Karpas-422 (cell line): ENCODE results near the gene DHDH. TPM values are rescaled to one million over a fixed set of nuclear protein-coding genes. Genes with fewer than 3 reads are reported as not detected.
"Not testable (repeated sequence)": the region's sequence is repeated elsewhere in the genome, so short reads cannot be mapped to it uniquely, and the experiment has no call there.

ENCODE experiments used
- DNase-seq: peaks from one replicate; pipeline ENCODE4 v3.0.0-alpha.2; 2015
- H2AFZ ChIP-seq: fragments of 200-600 bp; sonication (generic); 2 replicates; pipeline ENCODE4 v1.6.1; 2014; ENCODE audit warnings: antibody characterized with exemption, low read length, mixed read lengths
- H3K27ac ChIP-seq: fragments of 200-600 bp; sonication (generic); 2 replicates; pipeline ENCODE4 v1.5.1; 2014; ENCODE audit warnings: mild to moderate bottlenecking, low read length, moderate library complexity
- H3K27me3 ChIP-seq: fragments of 200-600 bp; sonication (generic); 2 replicates; pipeline ENCODE4 v1.6.1; 2014; ENCODE audit warnings: low read length, mixed read lengths
- H3K36me3 ChIP-seq: fragments of 200-600 bp; sonication (generic); 2 replicates; pipeline ENCODE4 v1.6.1; 2014; ENCODE audit warnings: low read length, mixed read lengths; ENCODE audit not compliant: insufficient read depth
- H3K4me1 ChIP-seq: fragments of 200-600 bp; sonication (generic); 2 replicates; pipeline ENCODE4 v1.6.1; 2014; ENCODE audit warnings: mild to moderate bottlenecking, low read length, mixed read lengths
- H3K4me2 ChIP-seq: fragments of 200-600 bp; sonication (generic); 2 replicates; pipeline ENCODE4 v1.6.1; 2014; ENCODE audit warnings: low read length, low read depth, mild to moderate bottlenecking; ENCODE audit not compliant: poor library complexity, severe bottlenecking
- H3K4me3 ChIP-seq: fragments of 200-600 bp; sonication (generic); 2 replicates; pipeline ENCODE4 v1.5.1; 2014; ENCODE audit warnings: mild to moderate bottlenecking, antibody characterized with exemption, low read length, mixed read lengths
- H3K79me2 ChIP-seq: fragments of 200-600 bp; sonication (generic); 2 replicates; pipeline ENCODE4 v1.6.1; 2014; ENCODE audit warnings: mild to moderate bottlenecking, low read length, mixed read lengths
- H3K9ac ChIP-seq: fragments of 200-600 bp; sonication (generic); 2 replicates; pipeline ENCODE4 v1.6.0; 2014; ENCODE audit warnings: low read length
- H3K9me2 ChIP-seq: fragments of 200-600 bp; sonication (generic), shearing (Covaris generic); replicated peaks from 2 replicates; pipeline ENCODE4 v1.6.0; 2014; ENCODE audit warnings: mild to moderate bottlenecking, low read length, moderate library complexity; ENCODE audit not compliant: insufficient read depth
- H3K9me3 ChIP-seq: fragments of 300-700, 200-600 bp; sonication (generic); 2 replicates; pipeline ENCODE4 v1.6.1; 2014; ENCODE audit warnings: low read length, mixed read lengths
- H4K20me1 ChIP-seq: fragments of 200-600 bp; sonication (generic); 2 replicates; pipeline ENCODE4 v1.6.1; 2014; ENCODE audit warnings: mild to moderate bottlenecking, antibody characterized with exemption, low read length, low read depth; ENCODE audit not compliant: insufficient read depth
- total RNA-seq: library from RNA; depleted of rRNA; stranded (reverse); fragments of >200 nt; shearing (Covaris generic); gene quantifications from 2 replicates; pipeline ENCODE4 v1.2.3, GENCODE V29; 2014; ENCODE audit warnings: low replicate concordance; rRNA removed

DHDH gene
- 1.4 and 3.3 TPM in 2 replicates for total RNA-seq

GRCh38 chr19:48933382-48933932 is at the start of gene DHDH:
Gene DHDH (plus strand): TSS chr19:48933699. CDS start chr19:48933722, 23 bp downstream.
- H3K79me2 ChIP-seq: no peaks in the 10 kb centered on the region
- H3K27ac ChIP-seq: no peak within 1 kb of the TSS
- H3K36me3 ChIP-seq: no peaks in the 10 kb centered on the region
- peak within 1 kb of the TSS; percentile 76; the same call in 1 of the 2 replicates for H2AFZ ChIP-seq
- peak within 1 kb of the TSS; percentile 56 for H3K9ac ChIP-seq
- H4K20me1 ChIP-seq: no peaks in the 10 kb centered on the region
- peak within 1 kb of the TSS; percentile 69 for H3K4me2 ChIP-seq
- H3K9me2 ChIP-seq: no peaks in the 10 kb centered on the region
- DNase-seq: peak; percentile 96
- peaks cover 12% of the 10 kb centered on the region for H3K4me1 ChIP-seq
- H3K9me3 ChIP-seq: no peaks in the 10 kb centered on the region
- H3K4me3 ChIP-seq: peak within 1 kb of the TSS; percentile 60
- H3K27me3 ChIP-seq: no peaks in the 10 kb centered on the region

- no peak overlapping the region for H3K9ac ChIP-seq
- no peaks in the 10 kb centered on the region for H3K9me2 ChIP-seq
- no peak overlapping the region for H3K27ac ChIP-seq
- H3K79me2 ChIP-seq: no peaks in the 10 kb centered on the region
- no peaks in the 10 kb centered on the region for H4K20me1 ChIP-seq
- no peak overlapping the region for H3K4me2 ChIP-seq
- H3K4me3 ChIP-seq: no peak overlapping the region
- H3K36me3 ChIP-seq: no peaks in the 10 kb centered on the region
- no peak for DNase-seq
- no peaks in the 10 kb centered on the region; the same call in 1 of the 2 replicates for H3K9me3 ChIP-seq
- H2AFZ ChIP-seq: no peak overlapping the region
- no peaks in the 10 kb centered on the region for H3K27me3 ChIP-seq
- H3K4me1 ChIP-seq: peaks cover 10% of the 10 kb centered on the region
Measured at GRCh38 chr19:48883726-48884125, 49.8 kb upstream of the DHDH start.

- no peaks in the 10 kb centered on the region for H3K36me3 ChIP-seq
Measured at GRCh38 chr19:48887861-48888612, 45.5 kb upstream of the DHDH start.

DNA sequence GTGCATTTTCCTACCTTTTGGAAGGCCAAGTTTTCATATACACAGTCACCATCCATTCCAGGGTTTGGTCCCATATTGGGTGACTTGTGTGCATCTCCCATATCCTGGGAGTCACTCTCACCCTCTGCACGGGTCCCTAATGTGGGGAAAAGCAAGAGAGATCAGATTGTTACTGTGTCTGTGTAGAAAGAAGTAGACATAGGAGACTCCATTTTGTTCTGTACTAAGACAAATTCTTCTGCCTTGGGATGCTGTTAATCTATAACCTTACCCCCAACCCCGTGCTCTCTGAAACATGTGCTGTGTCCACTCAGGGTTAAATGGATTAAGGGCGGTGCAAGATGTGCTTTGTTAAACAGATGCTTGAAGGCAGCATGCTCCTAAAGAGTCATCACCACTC is 44.0 kb upstream of the DHDH start:
- H3K79me2 ChIP-seq, H3K27me3 ChIP-seq, H3K36me3 ChIP-seq, H3K4me3 ChIP-seq, H3K9me3 ChIP-seq, DNase-seq, H3K9ac ChIP-seq, H3K27ac ChIP-seq, H3K9me2 ChIP-seq, H2AFZ ChIP-seq, H4K20me1 ChIP-seq, H3K4me2 ChIP-seq: not testable (repeated sequence)
- peaks cover 18% of the 10 kb centered on the region for H3K4me1 ChIP-seq

More at GRCh38 chr19:48887861-48888612, 45.5 kb upstream of the DHDH start:
- Histone ChIP-seq H3K9me2 (no peaks in the 10 kb centered on the region), H3K27me3 (no peaks in the 10 kb centered on the region), H3K9ac (no peak overlapping the region), H4K20me1 (no peaks in the 10 kb centered on the region), H2AFZ (no peak overlapping the region), H3K4me3 (no peak overlapping the region), H3K4me2 (no peak overlapping the region), H3K27ac (no peak overlapping the region), H3K4me1 (peaks cover 18% of the 10 kb centered on the region), H3K9me3 (no peaks in the 10 kb centered on the region), H3K79me2 (no peaks in the 10 kb centered on the region)
- no peak for DNase-seq

DNA sequence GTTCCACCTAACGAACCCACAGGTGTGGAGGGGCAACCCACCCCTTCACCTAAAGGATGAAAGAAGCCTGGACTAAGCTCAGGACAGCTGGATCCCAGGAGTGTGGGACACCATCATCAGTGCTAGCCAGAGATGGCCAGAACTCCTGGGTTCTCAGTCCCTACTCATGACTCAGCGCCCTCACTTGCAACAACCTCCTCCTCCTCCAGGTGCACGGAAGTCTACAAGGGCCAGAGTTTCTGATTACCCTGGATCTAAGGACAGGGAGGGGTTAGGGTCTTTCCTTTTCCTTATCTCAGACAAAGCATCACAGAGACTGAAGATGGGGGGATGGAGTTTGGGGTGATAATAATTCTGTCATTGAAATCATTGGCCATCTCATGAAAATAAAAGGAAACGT is 42.9 kb upstream of the DHDH start:
- no peak overlapping the region for H3K9ac ChIP-seq

DNA sequence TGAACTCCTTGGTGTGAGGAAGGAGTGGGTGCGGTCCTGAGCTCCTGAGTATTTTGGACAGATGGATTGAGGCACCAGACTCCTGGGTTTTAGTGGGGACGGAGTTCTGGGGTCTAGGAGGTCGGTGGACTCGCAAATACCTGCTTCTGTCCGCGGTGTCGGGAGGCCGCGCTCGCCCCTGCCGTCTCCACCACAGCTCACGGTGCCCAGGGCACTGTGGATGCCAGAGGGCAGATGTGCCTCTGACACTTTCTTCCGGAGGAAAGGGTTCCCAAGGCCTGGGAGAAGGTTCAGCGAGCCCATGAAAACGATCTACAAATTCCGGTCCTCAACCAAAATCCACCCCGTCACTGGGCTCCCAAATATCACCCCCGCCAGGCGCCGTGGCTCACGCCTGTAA is 38.3 kb upstream of the DHDH start:
- no peak overlapping the region for H2AFZ ChIP-seq
- no peak overlapping the region for H3K9ac ChIP-seq
- H4K20me1 ChIP-seq: no peaks in the 10 kb centered on the region
- no peaks in the 10 kb centered on the region for H3K9me3 ChIP-seq
- no peaks in the 10 kb centered on the region for H3K27me3 ChIP-seq
- H3K36me3 ChIP-seq: no peaks in the 10 kb centered on the region
- no peaks in the 10 kb centered on the region for H3K9me2 ChIP-seq
- no peak overlapping the region for H3K4me3 ChIP-seq
- H3K4me1 ChIP-seq: peaks cover 13% of the 10 kb centered on the region
- H3K4me2 ChIP-seq: no peak overlapping the region
- no peak for DNase-seq
- H3K79me2 ChIP-seq: no peaks in the 10 kb centered on the region
- H3K27ac ChIP-seq: no peak overlapping the region

More for the DNA sequence above, 42.9 kb upstream of the DHDH start:
- no peaks in the 10 kb centered on the region for H4K20me1 ChIP-seq
- H3K79me2 ChIP-seq: no peaks in the 10 kb centered on the region
- H3K4me2 ChIP-seq: no peak overlapping the region
- no peak for DNase-seq
- no peaks in the 10 kb centered on the region for H3K9me2 ChIP-seq
- no peaks in the 10 kb centered on the region for H3K27me3 ChIP-seq
- H3K27ac ChIP-seq: no peak overlapping the region
- H3K4me1 ChIP-seq: peaks cover 18% of the 10 kb centered on the region
- H3K4me3 ChIP-seq: no peak overlapping the region
- H3K36me3 ChIP-seq: no peaks in the 10 kb centered on the region
- H2AFZ ChIP-seq: no peak overlapping the region
- no peaks in the 10 kb centered on the region for H3K9me3 ChIP-seq

DNA sequence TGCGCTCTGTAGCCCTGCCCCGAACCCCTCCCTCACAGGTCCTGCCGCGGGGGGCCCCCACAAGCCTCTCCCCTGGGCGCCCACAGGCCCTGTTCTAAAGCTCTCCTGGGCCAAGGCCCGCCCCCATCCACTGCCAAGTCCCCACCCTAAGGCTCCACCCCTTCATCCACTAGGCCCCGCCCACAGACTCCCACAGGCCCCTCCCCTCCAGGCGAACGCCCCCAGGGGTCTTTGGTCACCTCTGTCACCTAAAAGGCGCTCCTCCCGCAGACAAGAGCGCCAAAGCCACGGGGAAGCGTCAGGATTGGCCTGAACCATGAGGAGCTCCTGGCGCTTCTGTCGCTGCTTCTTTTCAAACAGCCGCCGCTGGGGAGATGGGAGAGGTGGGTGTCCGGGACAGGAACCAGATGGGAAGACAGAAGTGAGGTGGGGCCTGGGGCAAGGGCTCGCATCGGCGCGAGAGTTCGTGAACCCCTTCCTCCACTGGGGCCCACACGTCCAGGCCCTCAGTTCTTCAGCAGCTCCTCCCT is 37.2 kb upstream of the DHDH start:
- no peaks in the 10 kb centered on the region for H3K36me3 ChIP-seq
- no peaks in the 10 kb centered on the region for H3K27me3 ChIP-seq
- H3K27ac ChIP-seq: no peak overlapping the region
- no peaks in the 10 kb centered on the region for H3K9me3 ChIP-seq
- H3K4me1 ChIP-seq: peaks cover 19% of the 10 kb centered on the region
- H3K4me2 ChIP-seq: no peak overlapping the region
- no peak overlapping the region for H3K4me3 ChIP-seq
- DNase-seq: peak; percentile 69
- no peaks in the 10 kb centered on the region for H3K9me2 ChIP-seq
- H3K79me2 ChIP-seq: peaks cover 8% of the 10 kb centered on the region; the same call in 1 of the 2 replicates
- no peaks in the 10 kb centered on the region for H4K20me1 ChIP-seq
- no peak overlapping the region for H2AFZ ChIP-seq
- no peak overlapping the region for H3K9ac ChIP-seq

- no peaks in the 10 kb centered on the region for H3K27me3 ChIP-seq
- H3K4me3 ChIP-seq: no peak overlapping the region
- H3K36me3 ChIP-seq: no peaks in the 10 kb centered on the region
- no peaks in the 10 kb centered on the region for H3K9me3 ChIP-seq
- no peak overlapping the region for H3K4me2 ChIP-seq
- no peak for DNase-seq
- peaks cover 12% of the 10 kb centered on the region; the same call in 1 of the 2 replicates for H3K79me2 ChIP-seq
- H3K9me2 ChIP-seq: no peaks in the 10 kb centered on the region
- H3K4me1 ChIP-seq: peaks cover 13% of the 10 kb centered on the region
- no peak overlapping the region for H2AFZ ChIP-seq
- H3K9ac ChIP-seq: no peak overlapping the region
- no peaks in the 10 kb centered on the region for H4K20me1 ChIP-seq
- H3K27ac ChIP-seq: no peak overlapping the region
Measured at GRCh38 chr19:48897181-48897580, 36.3 kb upstream of the DHDH start.
